HG03139 (cell line): ENCODE results near the gene STARD3.

ENCODE experiments used
- ATAC-seq: cut with Tn5 transposase; IDR thresholded peaks from one replicate; pipeline ENCODE4 v1.9.1; 2021; ENCODE audit not compliant: unreplicated experiment

STARD3 gene

GRCh38 chr17:39634384-39634871 lies 2.5 kb upstream of the STARD3 start:
- ATAC-seq = no peak

DNA sequence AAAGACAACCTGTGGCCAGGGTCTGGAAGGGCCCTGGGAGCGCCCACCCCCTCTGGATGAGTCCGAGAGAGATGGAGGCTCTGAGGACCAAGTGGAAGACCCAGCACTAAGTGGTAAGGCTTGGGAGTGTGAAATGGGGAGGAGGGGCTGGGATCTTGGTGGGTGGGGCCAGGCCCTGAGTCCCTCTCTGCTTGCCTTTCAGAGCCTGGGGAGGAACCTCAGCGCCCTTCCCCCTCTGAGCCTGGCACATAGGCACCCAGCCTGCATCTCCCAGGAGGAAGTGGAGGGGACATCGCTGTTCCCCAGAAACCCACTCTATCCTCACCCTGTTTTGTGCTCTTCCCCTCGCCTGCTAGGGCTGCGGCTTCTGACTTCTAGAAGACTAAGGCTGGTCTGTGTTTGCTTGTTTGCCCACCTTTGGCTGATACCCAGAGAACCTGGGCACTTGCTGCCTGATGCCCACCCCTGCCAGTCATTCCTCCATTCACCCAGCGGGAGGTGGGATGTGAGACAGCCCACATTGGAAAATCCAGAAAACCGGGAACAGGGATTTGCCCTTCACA lies 1.2 kb upstream of the STARD3 start:
- ATAC-seq = no peak

GRCh38 chr17:39636587-39636926 lies 387 bp upstream of the STARD3 start:
- ATAC-seq = peak; percentile 9

GRCh38 chr17:39638317-39638716 lies 1.4 kb downstream of the STARD3 start:
- ATAC-seq = no peak

GRCh38 chr17:39639043-39639442 lies 2.1 kb downstream of the STARD3 start:
- ATAC-seq = no peak

GRCh38 chr17:39639566-39640458 lies 2.9 kb downstream of the STARD3 start:
- no peak for ATAC-seq

GRCh38 chr17:39640591-39641031 lies 3.7 kb downstream of the STARD3 start:
- no peak for ATAC-seq

DNA sequence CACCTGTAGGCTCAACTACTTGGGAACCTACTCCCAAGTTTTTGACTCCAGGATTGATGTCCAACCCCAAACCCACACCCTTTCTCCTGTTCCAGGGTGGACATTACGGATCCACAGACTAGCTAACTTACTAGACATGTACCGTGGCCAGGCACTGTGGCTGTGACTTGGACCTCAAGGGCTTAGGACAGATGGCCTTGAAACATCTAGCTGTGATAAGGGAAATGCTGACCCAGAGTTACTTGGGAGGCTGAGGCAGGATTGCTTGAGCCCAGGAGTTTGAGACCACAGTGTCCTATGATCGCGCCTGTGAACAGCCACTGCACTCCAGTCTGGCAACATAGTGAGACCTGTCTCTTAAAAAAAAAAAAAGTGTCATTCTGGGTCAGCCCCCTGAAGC lies 4.2 kb downstream of the STARD3 start:
- ATAC-seq = no peak

DNA sequence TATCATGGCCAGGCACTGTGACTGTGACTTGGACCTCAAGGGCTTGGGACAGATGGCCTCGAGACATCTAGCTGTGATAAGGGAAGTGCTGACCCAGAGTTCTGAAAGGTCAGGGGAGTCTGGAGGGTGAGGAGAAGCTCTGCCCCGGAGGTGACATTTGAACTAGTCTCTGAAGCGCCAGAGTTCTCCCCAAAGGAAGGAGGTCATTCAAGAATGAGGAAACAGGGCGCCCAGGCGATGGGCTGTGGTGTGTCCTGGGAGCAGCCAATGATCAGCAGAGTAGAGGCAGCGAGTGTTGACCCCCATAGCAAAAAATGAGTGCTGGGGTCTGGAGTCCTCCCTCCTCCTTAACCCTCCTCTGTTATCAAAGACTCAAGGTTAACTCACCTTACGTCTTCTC lies 4.9 kb downstream of the STARD3 start:
- ATAC-seq = no peak

GRCh38 chr17:39642291-39643074 lies 5.5 kb downstream of the STARD3 start:
- no peak for ATAC-seq

GRCh38 chr17:39643271-39643670 lies 6.3 kb downstream of the STARD3 start:
- no peak for ATAC-seq

DNA sequence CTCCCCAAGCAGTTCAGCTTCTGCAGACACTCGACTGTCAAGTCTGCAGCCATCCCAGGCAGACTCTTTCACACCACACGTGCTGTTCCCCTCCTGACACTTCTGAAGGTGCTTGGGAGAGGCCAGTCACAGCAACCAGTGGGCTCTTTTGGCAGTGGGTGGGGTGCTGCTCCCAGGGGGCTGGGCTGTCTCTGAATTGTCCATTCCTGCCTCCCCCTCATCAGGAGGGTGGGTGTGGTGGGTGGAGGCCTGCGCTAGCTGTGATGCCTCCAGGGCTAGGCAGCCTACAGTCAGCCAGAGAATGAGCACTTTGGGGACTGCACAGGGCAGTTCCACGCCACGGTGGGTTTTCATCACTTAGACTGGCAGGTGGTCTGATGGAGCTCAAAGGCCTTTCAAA lies 10.3 kb downstream of the STARD3 start:
- ATAC-seq = no peak

DNA sequence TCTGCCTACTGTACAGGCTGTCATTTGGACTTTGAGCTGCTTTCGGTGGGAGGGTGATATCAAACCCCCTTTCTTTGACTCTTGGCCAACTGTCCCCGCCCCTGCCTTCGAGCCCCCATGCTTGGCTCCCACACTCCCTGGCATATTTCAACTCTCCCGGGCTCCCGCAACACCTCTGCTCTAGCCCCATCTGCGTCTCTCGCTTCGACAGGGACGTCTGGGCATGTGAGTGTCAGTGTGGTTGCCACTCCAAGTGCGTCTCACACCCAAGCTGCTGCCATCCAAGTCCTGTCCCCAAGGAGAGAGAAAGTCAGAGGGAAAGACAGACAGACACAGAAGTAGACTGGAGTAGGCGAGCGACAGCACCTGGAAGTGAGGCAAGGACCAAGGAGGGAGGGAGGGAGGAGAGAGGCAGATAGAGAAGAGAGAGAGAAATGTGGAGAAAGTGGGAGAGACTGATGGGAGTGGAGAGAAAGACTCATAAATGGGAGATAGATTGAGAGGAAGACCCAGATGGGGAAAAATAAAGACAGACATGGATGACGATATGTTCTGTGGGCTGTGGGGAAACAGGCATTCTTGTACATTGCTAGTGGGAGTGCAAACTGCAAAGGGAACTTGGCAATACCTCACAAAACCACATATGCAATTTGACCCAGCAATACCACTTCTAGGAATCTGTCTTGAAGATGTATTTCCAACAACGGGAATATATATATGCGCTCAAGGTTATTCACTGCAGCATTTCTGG lies 11.8 kb downstream of the STARD3 start:
- no peak for ATAC-seq

DNA sequence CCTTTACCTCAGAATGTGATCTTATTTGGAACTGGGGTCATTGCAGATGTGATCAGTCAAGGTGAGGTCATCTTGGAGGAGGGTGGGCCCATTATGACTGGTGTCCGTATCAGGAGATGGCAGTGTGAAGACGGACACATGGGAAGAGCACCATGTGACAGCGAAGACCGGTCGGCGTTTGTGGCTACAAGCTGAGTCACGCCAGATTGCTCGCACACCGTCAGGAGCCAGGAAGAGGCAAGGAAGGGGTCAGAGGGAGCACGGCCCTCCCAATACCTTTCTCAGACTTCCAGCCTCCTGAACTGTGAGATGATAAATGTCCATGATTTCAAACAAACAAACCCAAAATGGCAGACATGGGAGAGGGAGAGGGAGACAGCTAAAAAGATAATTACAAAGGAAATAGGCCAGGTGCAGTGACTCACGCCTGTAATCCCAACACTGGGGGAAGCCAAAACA lies 13.2 kb downstream of the STARD3 start:
- ATAC-seq = no peak

DNA sequence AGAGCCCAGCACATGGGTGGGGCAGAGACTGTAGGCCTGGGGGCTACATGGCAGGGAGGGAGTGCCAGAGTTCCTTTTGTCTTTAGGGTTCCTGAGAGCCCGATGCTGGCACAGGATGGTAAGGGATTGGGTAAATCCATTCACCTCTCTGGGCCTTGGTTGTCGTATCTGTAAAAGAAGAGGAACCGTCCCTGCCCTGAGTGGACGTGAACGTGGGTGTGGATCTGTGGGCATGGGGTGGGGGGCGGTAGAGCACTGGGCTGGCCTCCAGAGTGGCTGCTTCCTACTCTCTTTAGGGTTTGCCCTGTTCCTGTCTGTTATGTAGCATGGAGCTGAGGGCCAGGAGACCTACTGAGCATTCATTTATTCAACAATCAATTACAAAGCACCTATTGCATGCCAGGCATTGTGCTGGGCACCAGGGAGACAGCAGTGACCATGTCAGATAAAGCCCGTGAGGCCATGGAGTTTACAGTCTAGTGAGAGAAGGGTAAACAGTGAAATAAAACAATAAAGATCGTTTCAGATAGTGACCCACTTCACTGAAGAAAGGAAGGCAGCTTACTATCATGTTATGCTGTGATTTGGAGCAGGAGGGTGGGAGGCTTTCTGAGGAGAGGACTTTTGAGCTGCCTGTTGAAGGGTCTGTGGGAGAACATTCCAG lies 15.1 kb downstream of the STARD3 start:
- no peak for ATAC-seq

- ATAC-seq = no peak
Measured at GRCh38 chr17:39652587-39653315, 15.8 kb downstream of the STARD3 start.

DNA sequence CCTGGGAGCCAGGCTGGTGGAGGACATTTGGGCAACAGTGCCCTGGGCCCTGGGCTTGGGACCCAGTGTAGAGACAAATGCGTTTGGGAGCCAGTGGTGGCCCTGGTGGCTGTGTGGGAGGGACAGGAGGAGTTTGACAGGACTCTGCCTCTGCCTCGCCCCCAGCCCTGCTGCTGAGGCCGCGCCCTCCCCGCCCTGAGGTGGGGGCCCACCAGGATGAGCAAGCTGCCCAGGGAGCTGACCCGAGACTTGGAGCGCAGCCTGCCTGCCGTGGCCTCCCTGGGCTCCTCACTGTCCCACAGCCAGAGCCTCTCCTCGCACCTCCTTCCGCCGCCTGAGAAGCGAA lies 16.3 kb downstream of the STARD3 start:
- no peak for ATAC-seq

DNA sequence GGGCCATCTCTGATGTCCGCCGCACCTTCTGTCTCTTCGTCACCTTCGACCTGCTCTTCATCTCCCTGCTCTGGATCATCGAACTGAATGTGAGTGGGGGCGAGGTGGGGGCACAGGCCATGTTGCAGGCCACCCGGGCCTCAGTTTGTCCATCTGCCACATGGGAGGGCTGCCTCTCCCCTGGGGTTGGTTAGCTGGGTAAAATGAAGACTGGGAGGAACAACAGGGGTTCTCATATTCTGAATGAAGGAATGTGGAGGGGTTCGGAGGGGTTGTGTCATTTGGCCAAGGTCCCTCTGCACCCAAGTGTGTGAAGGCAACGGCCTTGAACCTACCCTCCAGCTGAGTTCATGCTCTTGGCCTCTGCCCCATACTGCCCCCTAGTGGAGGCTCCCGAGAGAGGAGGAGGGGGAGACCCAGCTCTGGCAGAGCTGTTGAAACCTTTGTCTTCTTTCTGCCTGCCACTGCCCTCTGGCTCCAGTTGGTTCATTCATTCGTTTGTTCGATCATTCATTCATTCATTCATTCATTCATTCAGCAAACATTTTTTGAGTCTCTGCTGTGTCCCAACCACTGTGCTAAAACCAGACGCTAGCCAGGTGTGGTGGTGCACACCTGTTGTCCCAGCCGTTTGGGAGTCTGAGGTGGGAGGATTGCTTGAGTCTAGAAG lies 16.9 kb downstream of the STARD3 start:
- ATAC-seq = no peak

DNA sequence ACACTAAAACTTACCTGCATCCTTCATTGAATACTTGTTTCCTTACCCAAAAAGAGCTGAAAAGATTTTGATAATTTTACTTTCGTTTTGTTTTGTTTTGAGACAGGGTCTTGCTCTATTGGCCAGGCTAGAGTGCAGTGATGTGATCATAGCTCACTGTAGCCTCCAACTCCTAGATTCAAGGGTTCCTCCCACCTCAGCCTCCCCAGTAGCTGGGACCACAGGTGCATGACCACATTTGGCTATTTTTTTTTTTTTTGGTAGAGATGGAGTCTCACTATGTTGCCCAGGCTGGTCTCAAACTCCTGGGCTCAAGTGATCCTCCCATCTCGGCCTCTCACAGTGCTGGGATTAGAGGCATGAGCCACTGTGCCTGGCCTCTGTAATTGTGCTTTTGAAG lies 18.2 kb downstream of the STARD3 start:
- no peak for ATAC-seq
